HG02884 (cell line): ENCODE results near the gene MAP4K1.

Experiments used
- ATAC-seq: cut with Tn5 transposase; IDR thresholded peaks from one replicate; pipeline ENCODE4 v1.9.1; 2021; ENCODE audit warnings: mild to moderate bottlenecking, moderate library complexity; ENCODE audit not compliant: unreplicated experiment

MAP4K1 gene

GRCh38 chr19:38617764-38618589 lies at the start of gene MAP4K1:
MAP4K1 (minus strand) TSS chr19:38617953; CDS start chr19:38617895, 58 bp downstream.
- ATAC-seq = peak; percentile 46

- ATAC-seq = no peak
These were observed 49.1 kb upstream of the MAP4K1 start for GRCh38 chr19:38666663-38667511.

DNA sequence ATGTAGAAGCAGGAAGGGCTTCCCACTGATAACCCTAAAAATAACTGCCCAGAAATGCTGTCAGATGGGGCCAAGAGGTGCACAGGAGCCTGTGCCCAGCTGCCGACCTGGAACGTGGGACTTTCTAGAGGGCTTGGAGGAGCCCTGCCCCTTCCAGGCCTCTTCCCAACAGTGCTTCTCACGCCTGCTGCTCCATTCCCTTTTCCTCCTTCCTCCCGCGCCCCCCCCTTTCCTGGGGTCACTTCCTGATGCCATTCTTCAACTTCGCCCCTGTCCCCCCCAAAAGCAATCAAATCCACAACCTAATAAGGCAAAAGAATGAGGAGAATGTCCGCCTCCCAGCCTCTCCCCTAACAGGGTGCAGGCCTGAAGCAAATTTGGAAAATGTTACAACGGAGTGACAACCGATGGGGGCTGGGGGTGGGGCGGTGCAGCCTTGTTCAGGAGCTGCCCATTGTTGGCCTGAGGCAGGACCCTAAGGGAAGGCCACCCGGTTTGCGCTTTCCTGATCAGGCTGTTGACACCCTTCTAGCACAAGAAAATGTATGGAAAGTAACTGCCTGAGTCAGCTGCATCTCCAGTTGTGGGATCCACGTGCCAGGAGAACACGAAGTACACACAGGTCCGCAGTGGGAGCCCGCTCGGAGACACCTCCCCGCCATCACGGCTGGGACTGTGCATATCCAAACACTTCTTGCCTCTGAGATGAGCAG lies 48.4 kb upstream of the MAP4K1 start:
- no peak for ATAC-seq

DNA sequence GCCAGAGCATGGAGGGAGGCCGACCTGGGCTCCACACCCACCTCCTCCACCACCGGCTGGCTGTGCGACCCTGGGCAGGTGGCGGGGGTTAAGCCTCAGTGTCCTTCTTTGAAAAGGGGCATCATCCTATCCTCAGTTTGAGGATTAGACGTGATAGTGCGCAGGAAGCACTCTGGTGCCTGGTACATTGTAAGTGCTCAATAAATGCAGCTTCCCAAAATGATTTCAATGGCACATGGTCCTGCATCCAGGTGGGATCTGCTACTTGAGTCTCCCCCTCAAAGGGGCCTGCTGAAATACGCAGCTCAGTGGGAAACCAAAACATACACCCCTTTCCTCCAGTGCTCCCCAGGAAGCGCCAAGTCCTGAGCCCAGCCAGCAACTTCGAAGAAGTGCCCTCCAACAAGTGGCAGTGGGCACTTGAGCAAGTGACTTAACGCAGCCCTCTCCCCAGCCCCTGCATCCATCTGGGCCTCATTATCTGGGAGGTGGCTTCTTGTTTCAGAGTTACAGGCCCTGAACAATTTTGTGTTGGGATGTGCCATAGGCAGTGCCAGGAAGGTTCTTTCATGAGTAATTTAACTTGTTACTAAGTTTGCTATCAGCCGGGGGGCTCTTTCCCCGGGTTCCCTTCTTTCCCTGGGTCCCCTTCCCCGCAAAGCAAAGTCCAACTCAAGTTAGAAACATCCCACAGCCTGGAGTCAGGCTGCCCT lies 47.6 kb upstream of the MAP4K1 start:
- no peak for ATAC-seq

DNA sequence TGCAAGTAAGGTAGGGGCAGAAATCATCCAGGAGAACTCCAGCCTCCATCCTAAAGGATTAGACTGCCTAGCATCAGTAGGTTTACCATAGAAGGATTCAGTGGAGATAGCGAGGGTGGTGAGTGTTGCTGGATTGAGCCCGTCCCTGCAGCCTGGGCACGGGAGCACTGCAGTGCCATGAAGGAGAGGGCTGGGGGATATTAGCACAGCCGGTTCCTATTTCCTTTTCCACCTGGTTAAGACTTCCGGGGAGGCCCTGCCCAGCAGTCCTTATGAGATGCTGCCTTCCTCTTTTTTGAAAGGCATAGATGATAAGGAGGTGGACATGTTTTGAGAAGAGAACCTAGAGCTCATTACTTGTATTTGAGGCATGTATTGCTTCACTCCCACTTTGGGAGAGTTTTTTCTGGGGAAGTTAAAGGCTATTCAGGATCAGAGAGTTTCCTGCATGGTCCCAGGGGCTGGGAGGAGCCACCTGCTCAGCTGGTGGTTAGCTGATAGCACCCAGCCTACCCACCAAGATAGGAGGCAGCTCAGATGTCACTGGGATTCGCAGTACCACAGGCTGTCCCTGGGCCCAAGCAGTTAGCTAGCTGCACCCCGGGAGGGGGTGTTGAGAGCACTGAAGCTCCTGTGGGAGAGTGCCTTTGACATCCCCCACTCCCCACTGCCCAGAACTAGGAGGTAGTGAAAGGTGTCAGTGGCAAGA lies 46.9 kb upstream of the MAP4K1 start:
- ATAC-seq = no peak

DNA sequence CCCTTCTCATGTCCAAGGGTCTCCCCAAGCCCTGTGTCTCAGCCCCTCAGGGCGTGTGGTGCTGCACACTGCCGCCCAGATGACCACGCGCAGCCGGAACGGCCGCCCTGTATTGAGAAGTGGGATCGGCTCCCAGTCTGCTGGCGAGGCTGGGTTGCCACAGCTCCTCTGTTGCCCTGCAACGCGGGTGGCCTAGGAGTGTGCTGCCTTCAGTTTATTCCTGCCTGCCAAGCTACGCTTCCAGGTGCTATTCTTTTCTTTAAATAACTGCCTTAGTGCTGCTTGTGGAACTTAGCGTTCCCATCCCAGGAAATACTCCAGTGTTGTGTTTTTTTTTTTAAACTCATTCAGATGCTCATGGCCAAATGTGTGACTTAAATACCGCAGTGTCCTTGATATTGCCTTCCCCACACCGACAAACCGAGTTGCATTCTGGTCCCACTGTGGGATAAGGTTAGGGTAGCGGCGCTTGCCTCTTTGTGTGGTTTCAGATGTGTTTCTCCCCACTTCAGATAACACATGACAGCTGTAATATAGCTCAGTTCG lies 46.3 kb upstream of the MAP4K1 start:
- no peak for ATAC-seq

DNA sequence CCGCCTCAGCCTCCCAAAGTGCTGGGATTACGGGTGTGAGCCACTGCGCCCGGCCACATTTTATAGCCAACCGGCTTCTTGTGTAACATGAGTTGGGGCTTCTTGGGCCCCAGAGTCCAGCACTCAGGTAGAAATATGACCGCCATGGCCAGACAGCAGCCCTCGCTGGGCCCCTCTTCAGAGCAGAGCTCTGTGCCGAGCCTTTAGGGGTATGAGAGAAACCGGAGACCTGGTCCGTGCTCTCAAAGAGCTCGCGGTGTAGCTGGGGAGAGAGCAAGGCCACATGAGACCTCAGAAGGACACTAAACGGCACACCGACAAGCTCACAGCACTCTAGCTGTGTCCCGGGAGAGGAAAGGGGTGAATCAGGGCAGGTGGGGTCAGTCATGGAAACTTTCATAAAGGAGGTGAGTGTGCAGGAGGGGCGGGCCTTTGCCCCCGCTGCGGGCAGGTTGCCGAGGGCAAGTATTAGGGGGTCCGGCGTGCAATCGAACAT lies 45.5 kb upstream of the MAP4K1 start:
- ATAC-seq = no peak

- no peak for ATAC-seq
These were observed 44.9 kb upstream of the MAP4K1 start for GRCh38 chr19:38662537-38663155.

DNA sequence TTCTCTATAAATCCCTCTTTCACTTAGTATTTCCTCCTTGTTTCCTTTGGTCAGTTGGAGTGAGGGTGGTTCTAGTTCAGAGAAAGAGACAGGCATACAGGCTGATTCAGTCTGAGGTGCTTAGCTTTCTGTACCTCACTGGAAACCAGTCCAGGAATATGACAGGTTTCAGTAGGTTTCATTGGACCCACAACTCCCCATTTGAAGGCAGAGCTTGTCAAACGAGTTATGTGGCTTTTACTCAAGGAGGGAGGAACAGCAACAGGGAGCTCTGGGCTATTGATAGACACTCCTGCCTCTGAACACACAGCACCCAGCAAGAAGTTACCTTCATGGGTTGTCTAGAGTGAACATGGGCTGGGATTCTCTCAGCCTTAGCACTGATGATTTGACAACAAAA lies 44.2 kb upstream of the MAP4K1 start:
- no peak for ATAC-seq

DNA sequence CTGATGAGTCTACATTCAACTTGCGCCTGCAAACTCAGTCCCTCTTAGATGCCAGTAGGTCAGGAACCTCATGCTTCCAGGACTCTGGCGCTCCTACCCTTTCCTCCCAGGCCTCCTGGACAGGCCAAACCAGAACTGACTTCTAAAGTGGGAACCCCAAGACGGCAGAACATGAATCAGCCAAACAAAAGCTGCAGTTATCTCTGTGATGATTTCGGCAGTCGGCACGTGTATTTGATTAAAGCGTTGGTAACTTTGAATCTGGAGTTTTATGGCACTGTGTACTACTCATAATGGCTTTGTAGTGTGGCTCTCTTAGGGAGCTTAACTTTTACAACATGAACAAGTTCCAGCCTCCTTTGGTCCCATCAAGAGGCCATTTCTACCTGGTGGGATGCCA lies 43.4 kb upstream of the MAP4K1 start:
- ATAC-seq = no peak

DNA sequence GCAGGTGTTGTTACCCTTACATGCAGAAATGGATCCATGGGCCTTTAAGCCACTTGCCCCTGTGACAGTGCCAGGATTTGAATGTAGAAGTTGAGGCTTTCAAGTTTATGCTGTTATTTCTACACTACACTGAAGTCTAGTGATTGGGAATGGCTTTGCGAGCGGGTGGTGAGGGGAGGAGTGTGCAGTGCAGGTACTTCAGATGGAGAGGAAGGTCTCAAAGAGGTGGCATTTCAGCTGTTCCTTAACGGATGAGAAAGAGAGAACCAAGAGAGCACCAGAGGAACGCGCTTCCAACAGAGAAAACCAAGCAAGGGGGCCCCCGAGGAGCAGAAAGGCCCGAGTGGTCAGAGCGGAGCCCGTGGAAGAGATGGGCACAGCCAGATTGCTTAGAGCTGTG lies 43.0 kb upstream of the MAP4K1 start:
- ATAC-seq = no peak

- ATAC-seq = no peak
These were observed 40.9 kb upstream of the MAP4K1 start for GRCh38 chr19:38658462-38659306.

GRCh38 chr19:38657633-38658222 lies 40.0 kb upstream of the MAP4K1 start:
- no peak for ATAC-seq

DNA sequence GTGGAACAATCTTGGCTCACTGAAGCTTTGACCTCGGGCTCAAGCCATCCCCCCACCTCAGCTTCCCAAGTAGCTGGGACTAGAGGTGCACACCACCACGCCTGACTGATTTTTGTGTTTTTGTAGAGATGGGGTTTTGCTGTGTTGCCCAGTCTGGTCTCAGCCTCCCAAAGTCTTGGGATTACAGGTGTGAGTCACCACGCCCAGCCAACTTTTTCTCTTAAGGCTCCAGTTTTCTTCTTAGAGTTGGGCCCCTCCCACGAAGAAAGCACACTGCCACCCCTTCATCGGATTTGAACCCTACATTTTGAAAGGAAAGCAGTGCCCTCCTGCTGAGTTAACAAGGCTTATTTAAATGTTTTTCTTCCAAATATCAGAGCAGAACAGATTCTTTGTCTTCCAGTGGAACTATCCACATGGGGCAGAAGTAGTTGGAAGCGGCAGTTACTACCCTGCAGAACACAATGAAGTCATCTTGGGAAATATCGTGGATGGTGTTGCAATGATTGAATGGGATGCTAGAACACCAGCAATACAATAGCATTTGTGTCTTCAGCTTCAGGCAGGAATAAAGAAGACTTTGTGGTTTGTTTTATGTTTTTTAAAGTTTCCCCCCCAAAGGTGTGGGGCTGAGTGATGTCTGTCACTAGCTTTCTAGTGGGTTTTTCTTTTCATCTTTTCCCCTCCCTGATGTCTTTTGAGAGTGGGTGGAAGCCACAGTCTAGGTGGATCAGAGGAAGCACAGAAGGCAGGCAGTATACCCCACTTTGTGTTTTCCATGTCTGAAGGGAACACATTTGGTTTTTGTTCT lies 38.6 kb upstream of the MAP4K1 start:
- no peak for ATAC-seq

DNA sequence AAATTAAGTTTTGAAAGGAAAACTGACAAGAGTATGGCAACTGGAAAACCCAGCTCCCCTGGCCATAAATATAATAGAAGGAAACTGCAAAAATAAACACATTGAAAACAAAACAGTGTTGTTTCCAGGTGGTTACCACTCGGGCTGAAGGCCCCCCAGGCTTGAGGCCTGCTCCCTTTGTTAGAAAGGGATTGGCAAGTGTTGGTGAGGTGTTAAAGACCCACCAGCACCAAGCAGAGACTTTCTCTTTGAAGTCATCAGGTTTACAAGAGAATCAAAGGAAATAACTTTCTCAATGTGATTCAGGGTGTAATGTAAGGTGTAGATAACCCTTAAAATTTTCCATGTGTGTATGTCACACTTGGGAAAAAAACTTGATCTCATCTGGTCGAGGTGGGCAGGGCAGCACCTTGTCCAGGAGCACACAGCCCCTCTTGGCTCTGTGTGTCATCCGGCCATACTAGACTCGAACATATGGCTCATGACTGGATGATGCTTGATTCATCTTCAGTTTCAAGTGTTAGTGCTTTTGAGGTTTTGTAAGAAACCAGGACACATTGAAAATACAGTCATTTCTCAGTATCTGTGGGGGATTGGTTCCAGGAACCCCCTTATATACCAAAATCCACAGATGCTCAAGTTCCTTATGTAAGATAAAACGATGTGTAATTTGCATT lies 37.5 kb upstream of the MAP4K1 start:
- no peak for ATAC-seq

- ATAC-seq = no peak
These were observed 36.9 kb upstream of the MAP4K1 start for GRCh38 chr19:38654628-38655055.
